GM21447 (cell line): Measurements from ENCODE around the gene DAP3.
"Not testable (repeated sequence)": the region's sequence is repeated elsewhere in the genome, so short reads cannot be mapped to it uniquely, and the experiment has no call there.

ENCODE experiments used
- ATAC-seq: cut with Tn5 transposase; IDR thresholded peaks from one replicate; pipeline ENCODE4 v1.9.1; 2021; ENCODE audit not compliant: unreplicated experiment

DAP3 gene

GRCh38 chr1:155717041-155717440 is 28.1 kb downstream of the DAP3 start:
- no peak for ATAC-seq

DNA sequence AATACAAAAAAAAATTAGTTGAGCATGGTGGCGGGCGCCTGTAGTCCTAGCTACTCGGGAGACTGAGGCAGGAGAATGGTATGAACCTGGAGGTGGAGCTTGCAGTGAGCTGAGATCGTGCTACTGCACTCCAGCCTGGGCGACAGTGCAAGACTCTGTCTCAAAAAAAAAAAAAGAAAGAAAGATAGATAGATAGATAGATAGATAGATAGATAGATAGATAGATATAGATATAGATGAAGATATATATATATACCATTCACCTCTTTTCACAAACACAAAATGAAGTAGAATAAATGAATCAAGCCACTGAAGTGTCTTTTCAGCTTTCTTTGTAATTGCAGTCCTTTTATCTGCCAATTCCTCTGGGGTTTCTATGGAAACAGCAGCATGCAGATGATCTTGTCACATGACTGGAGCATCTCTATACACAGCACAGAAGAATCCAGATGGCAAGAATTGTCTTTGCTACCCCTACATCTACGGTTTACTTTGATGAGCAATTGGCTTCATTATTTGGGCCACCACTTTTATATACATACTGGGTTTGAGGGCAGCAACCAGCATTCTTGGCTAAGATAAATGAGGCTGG is 29.7 kb downstream of the DAP3 start:
- not testable (repeated sequence) for ATAC-seq

DNA sequence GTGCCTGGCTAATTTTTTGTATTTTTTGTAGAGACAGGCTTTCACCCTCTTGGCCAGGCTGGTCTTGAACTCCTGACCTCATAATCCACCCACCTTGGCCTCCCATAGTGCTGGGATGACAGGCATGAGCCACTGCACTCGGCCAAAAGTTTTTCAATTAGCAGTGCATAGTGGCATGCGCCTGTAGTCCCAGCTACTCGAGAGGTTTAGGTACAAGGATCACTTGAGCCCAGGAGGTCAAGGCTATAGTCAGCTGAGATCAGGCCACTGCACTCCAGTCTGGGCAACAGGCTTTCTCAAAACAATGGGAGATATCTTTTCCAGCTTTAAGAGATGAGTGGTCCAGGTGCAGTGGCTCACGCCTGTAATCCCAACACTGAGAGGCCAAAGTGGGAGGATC is 30.8 kb downstream of the DAP3 start:
- ATAC-seq, result no peak

GRCh38 chr1:155725142-155725541 is 36.3 kb downstream of the DAP3 start:
- ATAC-seq, result no peak

- no peak for ATAC-seq
Measured at GRCh38 chr1:155729031-155729898, 40.4 kb downstream of the DAP3 start.

- ATAC-seq, result no peak
Measured at GRCh38 chr1:155740995-155741394, 52.1 kb downstream of the DAP3 start.

DNA sequence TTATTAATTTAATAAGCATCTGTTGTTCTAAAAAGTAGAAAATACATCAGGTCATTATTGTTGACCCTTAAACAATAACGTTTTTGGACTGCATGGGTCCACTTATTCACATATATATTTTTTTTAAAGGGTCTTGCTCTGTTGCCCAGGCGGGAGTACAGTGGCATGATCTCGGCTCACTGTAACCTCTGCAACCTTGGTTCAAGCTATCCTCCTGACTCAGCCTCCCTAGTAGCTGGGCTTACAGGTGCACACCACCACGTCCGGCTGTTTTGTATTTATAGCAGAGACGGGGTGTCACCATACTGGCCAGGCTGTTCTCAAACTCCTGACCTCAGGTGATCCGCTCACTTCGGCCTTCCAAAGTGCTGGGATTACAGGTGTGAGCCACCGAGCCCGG is 53.0 kb downstream of the DAP3 start:
- no peak for ATAC-seq

GRCh38 chr1:155744711-155745283 is 55.9 kb downstream of the DAP3 start:
- ATAC-seq, result no peak

GRCh38 chr1:155745284-155746228 is 56.7 kb downstream of the DAP3 start:
- peak; percentile 89 for ATAC-seq

DNA sequence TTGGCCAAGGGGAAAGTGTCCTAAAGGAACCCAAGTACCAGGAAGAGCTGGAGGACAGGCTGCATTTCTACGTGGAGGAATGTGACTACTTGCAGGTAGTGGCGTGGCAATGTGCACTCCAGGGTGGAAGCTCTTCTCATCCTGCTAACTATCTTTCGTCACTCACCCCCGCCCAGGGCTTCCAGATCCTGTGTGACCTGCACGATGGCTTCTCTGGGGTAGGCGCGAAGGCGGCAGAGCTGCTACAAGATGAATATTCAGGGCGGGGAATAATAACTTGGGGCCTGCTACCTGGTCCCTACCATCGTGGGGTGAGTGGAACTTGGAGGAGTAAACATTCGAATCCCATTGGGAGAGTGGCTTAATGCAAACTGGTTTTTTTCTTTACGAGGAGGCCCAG is 58.7 kb downstream of the DAP3 start:
- ATAC-seq, result not testable (repeated sequence)

DNA sequence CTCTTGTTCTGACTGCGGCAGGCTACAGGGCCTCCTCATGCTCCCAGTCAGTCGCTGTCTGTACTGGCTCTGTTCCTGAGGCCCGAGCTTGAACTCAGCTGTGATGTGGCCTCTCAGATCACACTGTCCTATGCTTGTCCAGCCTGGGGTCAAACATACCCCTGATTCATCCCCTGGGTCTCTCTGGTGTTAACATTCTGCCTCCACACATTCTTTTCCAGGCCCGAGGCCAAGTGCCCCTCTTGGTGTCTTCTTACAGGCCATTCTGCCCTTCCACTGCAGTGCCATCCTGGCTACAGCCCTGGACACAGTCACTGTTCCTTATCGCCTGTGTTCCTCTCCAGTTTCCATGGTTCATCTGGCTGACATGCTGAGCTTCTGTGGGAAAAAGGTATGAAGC is 59.2 kb downstream of the DAP3 start:
- not testable (repeated sequence) for ATAC-seq

DNA sequence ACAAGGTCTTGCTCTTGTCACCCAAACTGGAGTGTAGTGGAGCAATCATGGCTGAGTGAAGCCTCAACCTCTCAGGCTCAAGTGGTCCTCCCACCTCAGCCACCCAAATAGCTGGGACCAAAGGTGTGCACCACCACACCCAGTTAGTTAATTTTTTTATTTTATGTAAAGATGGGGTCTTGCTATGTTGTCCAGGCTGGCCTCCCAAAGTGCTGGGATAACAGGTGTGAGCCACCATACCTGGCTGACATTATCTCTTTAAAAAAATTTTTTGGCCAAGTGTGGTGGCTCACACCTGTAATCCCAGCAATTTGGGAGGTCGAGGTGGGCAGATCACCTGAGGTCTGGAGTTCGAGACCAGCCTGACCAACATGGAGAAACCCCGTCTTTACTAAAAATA is 70.1 kb downstream of the DAP3 start:
- not testable (repeated sequence) for ATAC-seq

- ATAC-seq, result no peak
Measured at GRCh38 chr1:155759966-155760630, 71.2 kb downstream of the DAP3 start.

- no peak for ATAC-seq
Measured at GRCh38 chr1:155760751-155761475, 72.0 kb downstream of the DAP3 start.

- no peak for ATAC-seq
Measured at GRCh38 chr1:155761736-155762405, 73.0 kb downstream of the DAP3 start.

DNA sequence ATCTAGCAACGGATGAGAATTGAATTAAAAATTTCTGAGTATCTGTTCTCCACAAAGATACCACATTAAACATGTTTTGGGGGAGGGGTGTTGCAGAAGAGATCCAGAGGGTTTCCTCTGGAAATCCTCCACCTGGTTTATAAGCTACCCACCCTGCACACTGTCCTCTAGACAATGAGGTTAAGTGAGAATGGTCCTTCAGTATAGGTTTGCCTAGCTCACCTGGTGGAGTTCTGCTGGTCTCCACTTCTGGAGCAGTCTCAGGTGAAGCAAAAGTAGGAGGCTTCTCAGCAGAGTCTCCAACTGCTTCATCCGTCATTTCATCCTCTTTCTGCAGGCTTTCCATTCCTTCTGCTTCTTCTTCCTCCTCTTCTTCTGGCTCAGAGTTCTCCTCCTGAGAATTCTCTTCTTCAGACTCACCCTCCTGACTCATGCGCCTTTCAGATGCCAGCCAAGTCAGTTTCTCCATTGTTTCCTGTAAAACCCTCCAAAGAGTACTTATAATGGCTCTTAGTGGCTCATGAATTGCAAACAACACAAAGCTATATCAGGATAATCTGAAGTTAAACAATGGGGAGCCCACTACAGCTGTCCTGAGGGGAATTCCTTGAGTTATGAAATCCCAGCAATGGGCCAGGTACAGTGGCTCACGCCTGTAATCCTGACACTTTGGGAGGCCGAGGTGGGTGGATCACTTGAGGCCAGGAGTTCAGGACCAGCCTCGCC is 74.4 kb downstream of the DAP3 start:
- ATAC-seq, result not testable (repeated sequence)

DNA sequence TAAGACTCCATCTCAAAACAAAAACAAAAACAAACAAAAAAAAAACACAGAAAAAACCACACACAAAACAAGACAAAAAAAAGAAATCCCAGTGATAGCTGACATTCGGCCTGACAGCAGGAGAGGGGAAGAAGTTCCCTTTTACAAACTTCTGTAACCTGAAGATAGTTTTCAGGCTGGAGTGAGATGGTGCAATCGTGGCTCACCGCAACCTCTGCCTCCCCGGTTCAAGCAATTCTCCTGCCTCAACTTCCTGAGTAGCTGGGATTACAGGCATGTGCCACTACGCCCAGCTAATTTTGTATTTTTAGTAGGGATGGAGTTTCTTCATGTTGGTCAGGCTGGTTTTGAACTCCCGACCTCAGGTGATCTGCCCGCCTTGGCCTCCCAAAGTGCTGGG is 75.1 kb downstream of the DAP3 start:
- ATAC-seq, result not testable (repeated sequence)

DNA sequence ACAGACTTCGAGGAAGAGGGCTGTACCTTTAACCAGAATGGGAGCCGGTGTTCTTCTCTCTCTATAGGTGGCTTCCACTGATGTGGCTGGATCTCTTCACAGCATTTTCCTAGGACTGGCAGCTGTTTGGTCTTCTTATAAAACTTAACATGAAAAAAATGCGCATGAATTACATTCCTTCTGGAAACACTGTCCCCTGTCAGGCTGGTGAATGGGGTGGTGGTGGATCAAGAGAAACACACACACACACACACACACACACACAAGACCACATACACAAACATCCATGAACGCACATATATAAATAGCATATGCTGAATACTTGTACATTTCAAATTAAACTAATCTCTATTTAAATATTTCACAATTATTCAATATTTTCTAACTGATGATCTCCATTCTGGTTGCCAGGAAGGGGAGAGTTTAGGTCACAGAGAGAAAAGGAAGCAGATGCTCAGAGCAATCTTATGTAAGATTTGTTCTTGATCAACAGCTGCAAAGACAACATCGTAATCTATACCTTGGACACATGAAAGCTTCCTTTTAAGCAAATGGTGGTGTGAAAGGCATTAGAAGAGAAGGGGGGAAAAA is 78.6 kb downstream of the DAP3 start:
- not testable (repeated sequence) for ATAC-seq
